GM21786 (cell line): ENCODE data around the gene PTS.

Experiments
- ATAC-seq: cut with Tn5 transposase; IDR thresholded peaks from one replicate; pipeline ENCODE4 v1.9.1; 2021; ENCODE audit not compliant: unreplicated experiment

The PTS gene

GRCh38 chr11:112260490-112260889, 34.3 kb downstream of the PTS start, which contains the start of gene PLET1:
TSS of gene PLET1 (minus strand) at chr11:112260860. CDS start at chr11:112260589, 271 bp downstream.
- no peak for ATAC-seq

- ATAC-seq: no peak
These were observed 39.6 kb downstream of the PTS start for GRCh38 chr11:112265659-112266409.

GRCh38 chr11:112266410-112266778, 40.2 kb downstream of the PTS start:
- ATAC-seq: no peak

GRCh38 chr11:112267188-112267591, 41.0 kb downstream of the PTS start:
- no peak for ATAC-seq

- no peak for ATAC-seq
These were observed 42.2 kb downstream of the PTS start for GRCh38 chr11:112268406-112268805.

GRCh38 chr11:112269139-112269538, 42.9 kb downstream of the PTS start:
- no peak for ATAC-seq

GRCh38 chr11:112270551-112271180, 44.4 kb downstream of the PTS start:
- no peak for ATAC-seq

- ATAC-seq: no peak
These were observed 45.0 kb downstream of the PTS start for GRCh38 chr11:112271242-112271641.

GRCh38 chr11:112273066-112273465, 46.8 kb downstream of the PTS start:
- ATAC-seq: no peak

- ATAC-seq: no peak
These were observed 48.0 kb downstream of the PTS start for GRCh38 chr11:112274007-112274783.

- no peak for ATAC-seq
These were observed 50.8 kb downstream of the PTS start for GRCh38 chr11:112277029-112277428.

- no peak for ATAC-seq
These were observed 51.7 kb downstream of the PTS start for GRCh38 chr11:112277941-112278340.

- no peak for ATAC-seq
These were observed 52.6 kb downstream of the PTS start for GRCh38 chr11:112278803-112279202.

GRCh38 chr11:112279901-112280267, 53.7 kb downstream of the PTS start:
- peak; percentile 43 for ATAC-seq

- ATAC-seq: peak; percentile 85
These were observed 54.3 kb downstream of the PTS start for GRCh38 chr11:112280268-112281126.

- ATAC-seq: no peak
These were observed 55.5 kb downstream of the PTS start for GRCh38 chr11:112281726-112282125.
